ACHN (cell line): ENCODE data around the gene ZNF362.

Experiments
- DNase-seq: peaks from one replicate; pipeline ENCODE4 v3.0.0-alpha.2; 2015
- in situ Hi-C: cut with HindIII; loops from 2 replicates; pipeline ENCODE4 v1.10.0; 2017; ENCODE audit warnings: low sequenced_read_pairs, low pct_ligation_motif_present, low pct_unique_long_range_greater_than_20kb

ZNF362 gene

DNA sequence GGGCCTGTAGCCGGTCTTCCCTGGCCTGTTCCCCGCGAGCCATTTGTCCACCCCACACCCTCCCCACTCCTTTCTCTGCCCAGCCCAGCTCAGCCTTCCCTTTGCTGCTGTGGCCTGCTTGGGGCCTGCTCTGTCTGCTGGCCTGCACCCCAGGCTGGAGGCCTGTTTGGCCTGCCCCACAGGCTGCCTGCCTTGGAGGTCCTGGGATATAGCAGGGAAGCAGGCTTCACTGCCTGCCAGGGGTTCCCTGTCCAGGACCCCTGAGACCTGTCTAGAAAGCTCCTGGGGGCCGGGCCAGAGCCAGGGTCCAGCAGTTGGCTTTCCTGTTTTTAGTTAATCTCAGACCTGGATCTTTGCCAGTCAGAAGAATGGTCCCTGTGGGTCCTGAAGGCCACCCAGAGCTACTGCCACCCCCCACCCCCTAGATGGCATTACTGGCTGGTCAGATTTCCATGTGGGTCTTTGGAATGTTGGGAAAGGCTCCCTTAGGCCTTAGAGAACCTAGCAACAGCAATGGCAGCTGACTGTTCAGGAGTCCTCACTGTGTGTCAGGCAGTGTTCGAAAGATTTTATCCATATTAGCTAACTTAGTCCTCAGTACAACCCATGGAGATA is 7.7 kb downstream of the ZNF362 start:
- in situ Hi-C loops: no loop called here
- no peak for DNase-seq

DNA sequence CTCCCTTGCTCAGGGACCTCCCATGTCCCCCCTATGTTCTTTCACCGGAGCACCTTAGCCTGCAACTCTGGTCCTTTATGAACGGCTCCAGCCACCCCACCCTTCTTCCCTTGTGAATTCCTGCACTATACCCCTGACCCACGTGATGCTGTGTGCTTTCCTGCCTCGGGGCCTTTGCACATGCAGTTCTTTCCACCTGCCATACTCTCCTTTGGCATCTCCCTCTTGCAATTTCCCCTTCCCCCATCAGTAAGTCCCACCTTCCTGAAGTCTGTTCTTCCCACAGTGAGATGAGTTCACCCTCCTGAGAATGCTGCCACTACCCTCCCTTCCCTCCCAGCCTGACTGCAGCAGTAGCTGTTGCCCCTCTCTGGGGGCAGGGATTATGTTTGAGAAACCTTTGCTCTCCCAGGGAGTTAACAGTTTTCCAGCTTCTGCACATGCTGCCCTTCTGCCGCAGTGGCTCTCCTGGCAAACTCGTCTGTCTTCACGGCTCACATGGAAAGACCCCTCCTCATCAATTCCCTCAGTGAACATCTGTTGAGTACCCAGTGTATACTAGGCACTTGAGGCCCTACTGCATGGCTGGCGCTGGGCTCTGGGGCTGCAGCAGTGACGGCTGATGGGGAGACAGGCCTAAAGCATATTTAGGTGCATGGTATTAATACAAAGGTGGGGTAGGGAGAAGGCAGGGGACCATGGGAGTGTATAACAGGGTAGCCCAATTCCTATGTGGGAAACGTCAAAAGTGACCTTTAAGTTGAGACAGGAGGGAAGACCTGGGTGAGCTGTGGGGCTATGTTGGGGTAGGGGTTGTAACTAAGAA is 9.7 kb downstream of the ZNF362 start:
- no peak for DNase-seq
- in situ Hi-C loops: no loop called here

DNA sequence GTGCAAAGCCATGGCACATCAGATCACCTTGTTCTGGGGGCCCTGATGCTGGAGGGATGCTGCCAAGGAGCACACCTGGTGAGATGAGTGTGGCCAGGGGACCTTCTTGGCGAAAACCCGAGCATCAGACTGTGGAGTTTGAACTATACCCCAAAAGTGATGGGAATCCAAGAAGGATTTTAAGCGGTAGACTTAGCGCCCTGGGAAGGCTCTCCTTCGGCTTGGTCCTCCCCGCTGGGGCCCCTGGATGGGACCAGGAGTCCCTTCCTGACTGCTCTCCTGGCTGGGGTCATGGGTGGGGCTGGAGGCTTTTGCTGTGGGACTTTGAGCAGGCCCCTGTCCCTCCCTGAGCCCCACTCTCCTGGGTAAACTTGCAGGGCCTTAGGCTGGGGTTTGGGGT is 10.5 kb downstream of the ZNF362 start:
- DNase-seq: no peak

DNA sequence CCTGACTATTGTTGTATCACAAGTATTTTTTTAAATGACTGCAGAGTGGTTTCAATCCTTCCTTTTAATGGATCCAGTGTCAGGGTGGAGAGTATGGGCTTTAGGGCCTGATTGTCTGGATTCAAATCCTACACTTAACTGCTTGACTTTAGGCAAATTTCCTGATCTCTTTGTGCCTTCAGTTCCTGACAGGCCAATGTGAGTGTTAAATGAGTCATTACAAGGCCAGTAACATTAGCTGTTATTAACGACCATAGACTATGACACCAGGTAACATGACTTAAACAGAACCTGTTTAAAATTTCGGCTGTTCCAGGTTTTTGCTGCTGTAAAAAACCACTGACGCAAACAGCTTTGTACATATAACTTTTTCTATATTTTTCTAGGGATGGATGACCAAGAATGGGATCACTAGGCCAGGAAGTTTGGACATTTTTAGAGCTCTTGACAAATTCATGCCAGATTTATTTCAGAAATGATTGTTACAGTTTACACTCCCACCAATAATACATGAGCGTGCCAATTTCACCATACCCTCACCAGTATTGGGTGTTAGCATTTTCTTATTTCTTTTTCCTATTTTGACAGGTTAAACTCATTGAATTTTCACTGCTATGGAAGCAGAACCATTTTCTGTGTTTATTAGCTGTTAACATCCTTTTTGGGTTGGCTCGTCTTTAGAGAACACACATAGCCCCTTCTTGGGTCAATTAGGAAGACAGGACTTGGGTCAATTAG is 11.3 kb downstream of the ZNF362 start:
- DNase-seq: no peak
- in situ Hi-C loops: no loop called here

More for the DNA sequence above, 10.5 kb downstream of the ZNF362 start:
- in situ Hi-C loops: no loop called here

DNA sequence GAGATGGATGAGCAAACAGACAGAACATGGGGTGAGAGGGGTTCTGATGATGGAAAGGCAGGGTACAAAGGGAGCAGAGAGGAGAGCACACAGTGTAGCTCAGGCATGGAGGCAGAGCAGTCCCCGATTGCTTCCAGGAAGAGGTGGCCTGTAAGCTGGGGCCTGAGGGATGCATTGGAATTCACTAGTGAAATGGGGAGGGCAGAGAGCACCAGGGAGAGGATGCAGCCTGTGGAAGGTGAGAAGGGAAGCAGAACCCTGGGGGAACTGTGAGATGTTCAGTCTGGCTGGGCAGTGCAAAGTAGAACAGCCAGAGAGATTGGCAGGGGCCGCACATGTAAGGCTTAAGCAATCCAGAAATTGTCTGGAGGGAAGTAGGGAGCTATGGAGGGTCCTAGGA is 12.2 kb downstream of the ZNF362 start:
- DNase-seq: no peak
- in situ Hi-C loops: no loop called here

DNA sequence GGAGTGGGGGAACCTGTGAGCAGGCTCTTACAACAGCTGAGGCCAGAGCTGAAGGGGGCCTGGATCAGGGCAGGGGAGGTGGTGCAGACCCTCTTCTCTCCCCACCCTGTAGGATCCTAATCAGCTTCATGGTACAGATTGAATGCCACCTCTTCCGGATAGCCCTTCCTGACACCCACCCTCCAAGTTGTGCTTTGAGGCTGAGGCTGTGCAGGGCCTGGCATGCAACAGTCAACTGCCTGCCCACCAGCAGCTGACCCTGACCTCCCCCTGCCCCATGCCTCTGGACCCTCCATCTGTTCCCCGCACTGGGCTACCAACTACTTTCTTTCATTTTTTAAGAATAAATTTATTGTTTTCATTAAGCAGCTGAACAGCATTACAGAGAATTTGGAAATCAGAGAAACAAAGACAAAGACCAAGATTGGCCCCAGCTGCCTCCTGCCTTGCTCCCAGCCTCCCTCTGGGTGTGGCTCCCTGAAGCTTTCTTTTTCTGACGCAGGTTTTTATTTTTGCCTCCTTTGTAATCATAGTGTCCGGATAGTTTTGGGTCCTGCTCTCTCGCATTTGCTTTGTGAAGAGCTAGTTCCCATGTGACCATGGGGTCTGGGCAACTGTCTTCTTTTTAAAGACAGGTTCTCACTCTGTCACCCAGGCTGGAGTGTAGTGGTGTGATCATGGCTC is 12.8 kb downstream of the ZNF362 start:
- in situ Hi-C loops: no loop called here
- no peak for DNase-seq

DNA sequence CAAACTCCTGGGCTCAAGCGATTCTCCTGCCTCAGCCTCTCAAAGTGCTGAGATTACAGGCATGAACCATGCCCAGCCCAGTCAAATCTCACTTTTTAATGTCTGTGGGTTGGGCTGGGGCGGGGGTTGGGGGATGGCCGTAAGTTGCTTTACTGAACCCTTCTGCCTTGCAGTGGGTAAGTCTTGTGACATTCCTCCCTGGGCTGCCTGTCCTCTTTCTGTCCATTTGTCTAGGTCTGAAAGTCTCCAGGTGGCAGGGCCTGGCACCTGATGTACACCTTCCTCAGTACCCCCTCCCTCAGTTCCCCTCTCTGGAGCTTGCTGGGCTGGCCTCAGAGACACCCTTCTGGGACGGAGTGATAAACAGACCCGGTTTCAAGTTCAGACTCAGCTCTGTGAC is 13.3 kb downstream of the ZNF362 start:
- in situ Hi-C loops: no loop called here
- no peak for DNase-seq

DNA sequence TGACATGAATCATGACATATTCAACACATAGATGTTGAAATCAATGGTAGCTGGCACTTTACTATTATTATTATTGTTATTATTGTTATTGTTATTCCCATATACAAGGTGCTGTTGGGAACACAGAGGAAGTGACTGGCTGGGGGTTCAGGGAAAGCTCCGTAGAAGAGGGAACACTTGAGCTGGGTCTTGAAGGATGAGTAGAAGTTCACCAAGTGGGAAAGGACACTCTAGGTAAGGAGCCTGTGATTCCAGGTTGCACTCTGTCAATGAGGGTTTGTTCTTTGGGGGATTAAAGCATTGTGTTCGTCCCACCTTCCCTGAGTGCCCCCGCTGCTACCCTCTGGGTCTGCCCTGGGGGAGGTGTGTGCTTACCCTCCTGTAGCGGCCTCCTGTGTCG is 14.1 kb downstream of the ZNF362 start:
- no peak for DNase-seq
- in situ Hi-C loops: no loop called here

DNA sequence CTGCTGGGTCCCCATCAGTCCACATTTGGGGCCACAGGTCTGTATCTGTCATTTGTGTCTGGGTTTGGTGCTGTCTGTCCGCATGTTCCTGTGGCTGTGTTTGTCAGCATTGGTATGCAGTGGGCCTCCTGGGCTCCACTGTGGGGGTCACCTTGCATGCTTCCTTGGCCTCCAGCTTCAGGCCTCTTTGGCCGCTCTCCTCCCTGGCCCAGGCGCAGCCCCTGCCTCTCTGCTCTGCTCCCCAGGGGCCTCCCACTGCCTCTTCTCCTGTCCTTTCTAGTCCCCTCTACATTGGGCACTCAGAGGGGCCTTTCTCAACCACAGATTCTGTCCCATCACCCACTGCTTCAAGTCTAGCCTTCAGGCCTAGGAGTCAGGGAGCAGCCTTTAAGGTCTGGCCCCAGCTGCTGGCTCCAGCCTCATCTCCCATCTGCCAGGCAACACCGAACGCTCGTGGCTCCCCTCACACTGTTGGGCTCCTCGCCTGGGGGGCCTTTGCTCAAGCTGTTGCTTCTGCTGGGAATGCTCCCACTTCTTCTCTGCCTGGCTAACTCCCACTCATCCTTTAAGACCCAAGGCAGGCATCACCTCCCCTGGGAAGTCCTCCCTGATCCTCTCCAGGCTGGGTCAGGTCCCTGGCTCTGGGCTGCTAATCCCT is 14.6 kb downstream of the ZNF362 start:
- DNase-seq: no peak
- in situ Hi-C loops: no loop called here

DNA sequence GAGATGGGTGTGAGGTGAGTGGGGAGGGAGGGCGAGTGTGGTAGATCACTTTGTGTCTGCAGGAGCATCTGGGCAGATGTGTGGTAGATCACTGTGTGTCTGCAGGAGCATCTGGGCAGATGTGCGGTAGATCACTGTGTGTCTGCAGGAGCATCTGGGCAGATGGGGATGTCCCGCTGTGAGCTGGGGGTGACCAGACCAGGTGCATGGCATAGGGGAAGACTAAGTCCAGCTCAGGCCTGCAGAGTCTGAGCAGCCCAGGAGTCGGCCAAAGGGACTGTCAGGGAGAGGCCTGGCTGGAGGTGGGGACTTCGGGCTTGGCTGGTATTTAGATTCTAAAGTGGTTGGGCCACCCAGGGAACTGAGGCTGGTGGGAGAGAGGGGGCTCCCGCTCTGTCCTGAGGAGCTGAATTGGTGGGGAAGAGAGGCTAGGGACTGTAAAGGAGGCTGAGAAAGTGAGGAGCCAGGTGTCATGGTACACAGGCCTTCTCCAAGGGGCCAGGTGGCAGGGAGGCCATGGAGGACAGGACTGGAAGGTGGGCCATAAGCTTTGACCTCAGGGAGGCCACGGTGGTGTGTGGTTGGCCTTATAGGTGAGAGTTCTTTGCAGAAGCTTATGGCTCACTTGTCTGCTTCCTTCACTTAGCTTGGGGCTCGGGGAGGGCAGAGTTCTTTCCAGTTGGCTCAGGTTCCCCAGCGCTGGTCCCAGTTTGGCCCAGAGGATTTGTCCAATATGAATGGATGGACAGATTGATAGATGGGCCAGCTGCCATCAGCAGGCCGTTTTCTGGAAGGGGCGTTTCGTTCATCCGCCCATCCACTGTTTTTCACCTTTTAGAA is 15.6 kb downstream of the ZNF362 start:
- in situ Hi-C loops: no loop called here
- no peak for DNase-seq

DNA sequence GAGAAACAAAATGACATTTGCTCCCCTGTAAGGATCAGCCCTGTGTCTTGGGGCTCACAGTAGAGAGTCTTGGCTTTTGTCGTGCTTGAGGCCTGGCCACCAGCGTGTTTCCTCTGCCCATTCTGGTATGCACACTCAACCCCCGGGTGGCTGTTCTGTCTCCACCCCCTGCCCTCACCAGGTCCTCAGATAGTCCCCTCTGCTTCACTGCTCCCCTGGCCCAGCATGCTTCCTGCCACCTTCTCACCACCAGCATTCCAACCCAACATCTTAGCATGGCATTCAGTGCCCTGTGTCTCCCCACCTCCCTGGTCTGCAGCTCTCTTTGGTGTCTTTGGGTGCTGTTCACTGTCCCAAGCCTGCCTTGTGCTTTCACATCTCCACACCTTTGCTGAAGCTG is 16.2 kb downstream of the ZNF362 start:
- in situ Hi-C loops: no loop called here
- no peak for DNase-seq

DNA sequence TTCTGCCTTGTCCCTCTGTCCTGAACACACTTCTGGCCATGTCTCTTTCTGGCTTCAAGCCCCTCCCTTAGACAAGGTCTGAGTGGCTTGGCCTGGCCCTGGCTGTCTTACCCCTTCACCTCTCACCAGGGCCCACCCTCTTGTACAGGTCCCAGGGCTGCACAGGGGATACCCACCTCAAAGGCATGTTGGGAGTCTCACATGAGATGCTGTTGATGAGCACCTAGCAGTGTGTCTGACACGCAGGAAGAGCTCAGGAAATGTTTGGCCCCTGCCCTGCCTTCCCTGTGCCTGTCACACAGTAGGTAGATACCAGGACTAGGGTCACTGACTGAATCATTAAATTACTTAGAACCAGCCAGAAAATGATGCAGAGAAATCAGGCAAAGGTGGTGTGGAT is 16.6 kb downstream of the ZNF362 start:
- in situ Hi-C loops: no loop called here
- no peak for DNase-seq

DNA sequence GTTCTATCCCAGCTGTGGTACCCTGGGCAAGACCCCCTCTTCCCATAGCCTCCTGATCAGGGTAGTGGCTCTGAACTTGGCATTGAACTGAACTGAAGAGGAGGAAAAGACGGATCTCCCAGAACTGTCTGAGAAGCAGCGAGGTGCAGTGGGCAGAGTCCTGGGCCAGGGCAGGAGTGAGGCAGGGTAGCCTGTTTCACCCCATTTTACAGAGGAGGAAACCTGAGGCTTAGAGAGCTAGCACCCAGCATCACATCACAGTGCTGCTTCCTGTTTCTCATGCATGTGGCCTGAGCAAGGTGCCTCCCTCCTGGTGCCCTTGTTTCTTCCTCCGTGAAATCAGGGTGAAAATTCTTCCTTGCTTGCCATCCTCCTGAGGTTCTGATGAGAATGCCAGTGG is 17.1 kb downstream of the ZNF362 start:
- in situ Hi-C loops: no loop called here

DNA sequence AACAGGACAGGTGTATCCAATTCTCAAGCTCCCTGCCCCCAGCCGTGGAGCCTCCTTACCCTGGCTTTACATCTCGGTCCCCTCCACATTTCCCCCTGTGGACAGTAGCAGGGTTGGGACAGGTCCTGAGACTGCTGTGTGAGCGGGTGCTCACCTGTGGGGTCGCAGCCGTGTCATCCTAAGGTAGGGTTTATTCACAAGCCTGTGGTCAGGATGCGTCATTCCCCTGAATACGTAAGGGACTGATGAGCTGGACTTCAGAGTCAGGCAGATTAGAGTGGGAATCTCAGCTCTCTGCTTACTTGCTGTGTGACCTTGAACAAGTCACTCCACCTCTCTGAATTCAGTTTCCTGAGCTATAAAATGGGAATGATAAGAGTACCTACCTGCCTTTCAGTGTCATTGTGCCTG is 17.7 kb downstream of the ZNF362 start:
- no peak for DNase-seq

More for the DNA sequence above, 17.1 kb downstream of the ZNF362 start:
- DNase-seq: no peak

DNA sequence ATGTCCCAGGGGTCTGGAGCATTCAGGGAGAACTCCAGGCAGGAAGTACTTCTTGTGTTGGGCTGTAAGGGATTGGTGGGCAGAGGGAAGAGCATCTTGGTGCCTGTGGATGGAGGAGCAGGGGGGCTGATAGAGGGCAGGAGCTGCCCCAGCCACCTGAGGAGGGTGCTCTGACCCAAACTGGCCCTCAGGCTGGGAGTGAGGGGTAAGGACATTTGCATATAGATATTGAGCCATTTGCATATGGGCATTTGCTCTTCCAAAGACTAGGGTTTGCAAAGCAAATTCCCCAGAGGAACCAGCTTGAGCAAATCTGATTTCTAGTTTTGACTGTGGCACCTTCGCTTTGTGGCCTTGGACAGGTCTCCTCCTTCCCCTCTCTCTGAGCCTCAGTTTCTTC is 18.2 kb downstream of the ZNF362 start:
- in situ Hi-C loops: no loop called here
- DNase-seq: no peak

More for the DNA sequence above, 17.7 kb downstream of the ZNF362 start:
- in situ Hi-C loops: no loop called here

DNA sequence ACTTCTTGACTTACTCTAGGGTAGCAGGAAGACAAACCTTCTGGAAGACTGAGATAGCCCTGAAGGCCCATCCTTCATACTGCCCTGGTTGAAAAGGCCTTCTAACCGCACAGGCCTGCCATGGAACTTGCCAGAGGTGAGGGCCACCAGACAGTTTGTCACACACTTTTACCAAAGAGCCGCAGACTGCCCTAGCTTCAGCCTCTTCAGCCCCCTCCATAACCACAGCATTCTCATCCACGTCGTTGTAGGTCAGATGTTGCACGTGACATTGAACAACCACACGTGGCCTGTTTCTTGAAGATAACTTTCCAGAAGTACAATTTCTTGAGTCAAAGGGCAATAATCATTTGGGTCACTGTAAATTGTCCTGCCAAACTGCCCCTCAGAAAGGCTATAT is 18.9 kb downstream of the ZNF362 start:
- in situ Hi-C loops: no loop called here
- DNase-seq: no peak

DNA sequence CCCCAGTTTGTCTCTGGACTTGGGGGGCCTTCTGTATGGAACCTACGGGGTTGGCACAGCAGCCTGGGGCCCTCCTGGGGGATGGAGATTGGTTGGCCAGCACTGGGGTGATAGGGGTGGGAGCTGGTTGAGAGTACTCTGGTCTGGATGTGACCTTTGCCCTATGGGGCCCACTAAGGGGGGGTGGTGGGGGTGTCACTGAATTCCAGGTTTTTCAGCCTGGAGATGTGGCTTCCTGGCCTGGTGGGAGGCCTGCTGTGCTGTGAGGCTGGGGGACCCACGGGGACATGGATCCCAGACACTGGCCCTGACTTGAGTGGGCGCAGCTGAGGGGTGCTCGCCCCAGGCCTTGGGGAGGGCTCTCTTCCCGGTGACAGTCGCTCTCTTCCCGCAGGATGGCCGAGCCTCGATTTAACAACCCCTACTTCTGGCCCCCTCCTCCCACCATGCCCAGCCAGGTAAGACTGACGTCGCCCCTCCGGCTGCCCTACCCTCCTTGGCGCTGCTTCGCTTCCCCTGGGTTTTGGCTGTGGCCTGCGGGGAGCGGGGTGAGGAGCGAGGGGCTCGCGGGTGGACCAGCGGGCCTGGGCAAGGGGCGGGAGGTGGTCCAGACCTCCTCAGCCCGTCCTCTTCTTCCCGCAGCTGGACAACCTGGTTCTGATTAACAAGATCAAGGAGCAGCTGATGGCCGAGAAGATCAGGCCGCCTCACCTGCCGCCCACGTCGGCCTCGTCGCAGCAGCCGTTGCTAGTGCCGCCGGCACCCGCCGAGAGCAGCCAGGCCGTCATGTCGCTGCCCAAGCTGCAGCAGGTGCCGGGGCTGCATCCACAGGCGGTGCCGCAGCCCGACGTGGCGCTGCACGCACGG is 19.6 kb downstream of the ZNF362 start:
- no peak for DNase-seq
- in situ Hi-C loops: no loop called here
